ENCODE data around the gene KDM6A. TPM values are rescaled to one million over a fixed set of nuclear protein-coding genes. Genes with fewer than 3 reads are reported as not detected.

KDM6A gene
- 36.3 and 42.4 TPM in 2 replicates for total RNA-seq

DNA sequence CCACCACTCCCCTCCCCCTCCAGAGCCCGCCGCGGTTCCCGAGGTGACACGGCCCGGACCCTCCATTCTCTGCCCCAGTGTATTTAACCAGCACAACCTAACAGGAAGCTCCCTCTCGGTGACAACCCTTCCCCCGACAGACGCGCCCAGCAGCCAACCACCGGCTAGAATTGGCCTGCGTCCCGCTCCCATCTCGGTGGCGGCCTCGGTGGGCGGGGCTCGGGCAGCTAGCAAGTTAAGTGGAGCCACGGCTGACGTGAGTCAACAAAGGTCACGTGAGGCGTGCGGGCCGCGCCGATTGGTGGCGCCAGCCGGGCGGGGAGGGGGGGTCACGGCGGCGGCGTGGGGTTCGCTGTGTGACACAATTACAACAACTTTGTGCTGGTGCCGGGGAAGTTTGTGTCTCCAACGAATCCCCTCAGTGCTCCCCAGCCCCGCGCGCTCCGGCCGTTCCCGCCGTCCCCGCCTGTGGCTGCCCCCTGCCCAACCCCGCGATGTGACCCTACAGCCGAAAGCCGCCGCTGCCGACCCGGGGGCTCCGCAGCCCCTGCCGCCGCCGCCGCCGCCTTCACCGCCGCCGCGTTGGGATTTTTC lies at the start of gene KDM6A:
Gene KDM6A, plus strand, starts transcription at position 368 of the 594 bp plus-strand sequence. CDS start 364 bp downstream, outside the sequence.

GRCh38 chrX:44843753-44844152 lies 29.2 kb upstream of the KDM6A start, which contains the start of gene DUSP21:
Gene DUSP21, plus strand, starts transcription at chrX:44844021. Its CDS starts 112 bp downstream, at chrX:44844133.

Other genes starting within 250 kb of the KDM6A start
- gene DUSP21, start 29.2 kb upstream of the KDM6A start, total RNA-seq: not detected in 2 replicates